IMR-90 (cell line): Measurements from ENCODE around the gene KCNIP3. TPM values are rescaled to one million over a fixed set of nuclear protein-coding genes. Genes with fewer than 3 reads are reported as not detected.

Experiments
- ATAC-seq: fragments of 200-7000 bp; cut with Tn5 transposase; 2 replicates; pipeline ENCODE4 v1.9.1; 2020; ENCODE audit warnings: low read depth, mild to moderate bottlenecking, moderate library complexity
- BruUV-seq: library from RNA; stranded (reverse); fragments of 400-500 nt; replicated peaks from 2 replicates; lab custom pipeline; 2021; lab: Mats Ljungman, UMichigan
- CTCF ChIA-PET: fragments of 300-600 bp; formaldehyde crosslinking; extraction: SDS; loops from one replicate; lab custom pipeline; 2021; ENCODE audit warnings: antibody characterized with exemption; lab: Yijun Ruan, JAX
- POLR2A ChIA-PET: fragments of 300-600 bp; sonication (Branson Sonifier 250); formaldehyde crosslinking; loops from one replicate; lab custom pipeline; 2022; ENCODE audit warnings: antibody characterized with exemption; ENCODE audit not compliant: unreplicated experiment; lab: Charles Lee
- DNase-seq: peaks from one replicate; pipeline ENCODE4 v3.0.0; 2013
- H2AFZ ChIP-seq: replicated peaks from 2 replicates; pipeline ENCODE3; 2013; ENCODE audit warnings: low read length, mild to moderate bottlenecking; ENCODE audit not compliant: poor library complexity
- H2AK5ac ChIP-seq: 2 replicates; pipeline ENCODE4 v1.6.1; 2013; ENCODE audit warnings: low read depth, low read length, inconsistent platforms
- H2AK9ac ChIP-seq: replicated peaks from 2 replicates; pipeline ENCODE3; 2013; ENCODE audit warnings: mild to moderate bottlenecking, low read depth, low read length, moderate library complexity; ENCODE audit not compliant: poor library complexity
- H2BK120ac ChIP-seq: 2 replicates; pipeline ENCODE4 v1.6.1; 2013; ENCODE audit warnings: low read depth, low read length, inconsistent platforms
- H2BK15ac ChIP-seq: 3 replicates; pipeline ENCODE4 v1.6.1; 2013; ENCODE audit warnings: low read depth, low read length, inconsistent platforms
- H2BK20ac ChIP-seq: 2 replicates; pipeline ENCODE4 v1.6.1; 2013; ENCODE audit warnings: low read depth, mild to moderate bottlenecking, inconsistent platforms, low read length, moderate library complexity
- H2BK5ac ChIP-seq: 2 replicates; pipeline ENCODE4 v1.6.1; 2013; ENCODE audit warnings: mild to moderate bottlenecking, low read depth, low read length, inconsistent platforms; ENCODE audit not compliant: poor library complexity, severe bottlenecking
- H3K14ac ChIP-seq: replicated peaks from 2 replicates; pipeline ENCODE4 v1.6.1; 2013; ENCODE audit warnings: low read depth, low read length, inconsistent platforms
- H3K18ac ChIP-seq: 2 replicates; pipeline ENCODE4 v1.6.1; 2013; ENCODE audit warnings: low read depth, low read length, control low read depth
- H3K23ac ChIP-seq: 2 replicates; pipeline ENCODE4 v1.6.1; 2013; ENCODE audit warnings: low read depth, low read length, inconsistent platforms
- H3K27ac ChIP-seq: 2 replicates; pipeline ENCODE4 v1.5.1; 2013; ENCODE audit warnings: mild to moderate bottlenecking, control low read depth, low read length; ENCODE audit not compliant: insufficient read depth
- H3K27me3 ChIP-seq: 2 replicates; pipeline ENCODE4 v1.6.1; 2013; ENCODE audit warnings: low read length; ENCODE audit not compliant: control insufficient read depth, insufficient read depth
- H3K36me3 ChIP-seq: 2 replicates; pipeline ENCODE4 v1.6.1; 2013; ENCODE audit warnings: low read length, mixed read lengths; ENCODE audit not compliant: control insufficient read depth, insufficient read depth
- H3K4ac ChIP-seq: 2 replicates; pipeline ENCODE4 v1.6.1; 2013; ENCODE audit warnings: low read depth, low read length, inconsistent platforms
- H3K4me1 ChIP-seq: 2 replicates; pipeline ENCODE4 v1.6.1; 2013; ENCODE audit warnings: low read length, mixed read lengths; ENCODE audit not compliant: control insufficient read depth, insufficient read depth
- H3K4me2 ChIP-seq: 2 replicates; pipeline ENCODE4 v1.6.1; 2013; ENCODE audit warnings: low read depth, mild to moderate bottlenecking, control low read depth, low read length, moderate library complexity
- H3K4me3 ChIP-seq: 2 replicates; pipeline ENCODE4 v1.5.1; 2013; ENCODE audit warnings: low read depth, mild to moderate bottlenecking, control low read depth, low read length, moderate library complexity; ENCODE audit not compliant: insufficient read depth
- H3K56ac ChIP-seq: 2 replicates; pipeline ENCODE4 v1.6.1; 2013; ENCODE audit warnings: low read length, inconsistent platforms; ENCODE audit not compliant: insufficient read depth; ENCODE audit errors: extremely low read depth
- H3K79me1 ChIP-seq, 2 experiments: 2 replicates each; pipeline ENCODE4 v1.6.1; 2013; ENCODE audit warnings: low read length in 2 of 2, inconsistent platforms in 1 of 2, low read depth in 1 of 2
- H3K9ac ChIP-seq: 2 replicates; pipeline ENCODE4 v1.6.1; 2013; ENCODE audit warnings: low read depth, low read length, control low read depth
- H3K9me1 ChIP-seq: 2 replicates; pipeline ENCODE4 v1.6.1; 2013; ENCODE audit warnings: low read length, inconsistent platforms; ENCODE audit not compliant: insufficient read depth
- H3K9me3 ChIP-seq: 2 replicates; pipeline ENCODE4 v1.6.1; 2013; ENCODE audit warnings: low read length; ENCODE audit not compliant: control insufficient read depth, insufficient read depth
- H4K20me1 ChIP-seq: 2 replicates; pipeline ENCODE4 v1.6.1; 2013; ENCODE audit warnings: low read length, inconsistent platforms; ENCODE audit not compliant: insufficient read depth
- H4K5ac ChIP-seq: 2 replicates; pipeline ENCODE4 v1.6.1; 2013; ENCODE audit warnings: mild to moderate bottlenecking, low read depth, low read length, control low read depth
- H4K8ac ChIP-seq, 2 experiments: 2 replicates each; pipeline ENCODE4 v1.6.1; 2013; ENCODE audit warnings: low read depth in 2 of 2, low read length in 2 of 2, control low read depth in 1 of 2, inconsistent platforms in 1 of 2
- H4K91ac ChIP-seq: 2 replicates; pipeline ENCODE4 v1.6.1; 2013; ENCODE audit warnings: low read depth, low read length, inconsistent platforms; ENCODE audit not compliant: insufficient read depth
- BHLHE40 ChIP-seq: fragments of 150-350 bp; IDR thresholded peaks from 2 replicates; pipeline ENCODE4 v1.6.1; 2016; ENCODE audit warnings: mild to moderate bottlenecking, low read depth, low read length
- CEBPB ChIP-seq: IDR thresholded peaks from 2 replicates; pipeline ENCODE4 v1.6.1; 2012; ENCODE audit warnings: low read depth, low read length, improper control_type of control experiment
- CTCF ChIP-seq: conservative IDR thresholded peaks from 2 replicates; pipeline ENCODE4 v1.5.1; 2012; ENCODE audit warnings: mild to moderate bottlenecking, low read depth, low read length, improper control_type of control experiment
- ELK1 ChIP-seq: fragments of 150-350 bp; IDR thresholded peaks from 2 replicates; pipeline ENCODE4 v1.6.1; 2016; ENCODE audit warnings: low read depth, mild to moderate bottlenecking, low read length, moderate library complexity, borderline replicate concordance
- MAZ ChIP-seq: IDR thresholded peaks from 2 replicates; pipeline ENCODE4 v1.6.1; 2012; ENCODE audit warnings: low read depth, mild to moderate bottlenecking, low read length, improper control_type of control experiment, moderate library complexity, borderline replicate concordance
- RAD21 ChIP-seq: IDR thresholded peaks from 2 replicates; pipeline ENCODE4 v1.6.1; 2012; ENCODE audit warnings: low read length, improper control_type of control experiment
- RFX5 ChIP-seq: IDR thresholded peaks from 2 replicates; pipeline ENCODE4 v1.8.0; 2012; ENCODE audit warnings: low read depth, mild to moderate bottlenecking, low read length, moderate library complexity
- SMC3 ChIP-seq: fragments of 150-350 bp; IDR thresholded peaks from 2 replicates; pipeline ENCODE4 v1.6.1; 2016; ENCODE audit warnings: low read depth, mild to moderate bottlenecking, antibody characterized with exemption, low read length, moderate library complexity
- WGBS, 2 experiments: methylation state at CpG; one replicate each; pipeline versions ENCODE4 v1.1.5 to v1.1.7; 2013; ENCODE audit warnings: missing lambda C conversion rate in 2 of 2; ENCODE audit not compliant: insufficient read length in 1 of 2; ENCODE audit errors: extremely low coverage in 2 of 2; 5-methylcytosine and 5-hydroxymethylcytosine counted together
- dilution Hi-C: fragments of 300-500 bp; cut with HindIII; formaldehyde crosslinking; loops from one replicate; pipeline ENCODE4 v1.14.3; 2018; ENCODE audit warnings: low sequenced_read_pairs; ENCODE audit not compliant: unreplicated experiment
- in situ Hi-C: fragments of 300-500 bp; cut with MboI; formaldehyde crosslinking; loops from 3 replicates; pipeline ENCODE4 v1.14.3; 2019; ENCODE audit warnings: low sequenced_read_pairs, inconsistent platforms, mixed read lengths
- intact Hi-C: fragments of 100-400 bp; cut with micrococcal nuclease; formaldehyde crosslinking; loops from 2 replicates; pipeline ENCODE4 v1.10.0; 2022
- polyA plus RNA-seq, 3 experiments: library from polyadenylated mRNA; depleted of rRNA; stranded (reverse); fragments of >200 nt; gene quantifications; 2 replicates each; pipeline ENCODE4 v1.2.3, GENCODE V29; 2012; ENCODE audit warnings: low replicate concordance in 1 of 3
- total RNA-seq: library from RNA; depleted of rRNA; stranded (reverse); fragments of >200 nt; gene quantifications from 2 replicates; pipeline ENCODE4 v1.2.3, GENCODE V29; 2012

Gene KCNIP3
- total and polyA plus RNA-seq, 2 of the 4 experiments (the other 2 are of a cell fraction): 0.72 to 1.4 TPM

- intact Hi-C loops: no loop called here
- H4K20me1 ChIP-seq: no peaks in the 10 kb centered on the region
- peaks cover 4% of the 10 kb centered on the region; the same call in 1 of the 2 replicates for H3K27me3 ChIP-seq
- H3K4ac ChIP-seq: no peak overlapping the region
- no peak overlapping the region for H3K56ac ChIP-seq
- ATAC-seq: no peak
- no peak overlapping the region for H2BK20ac ChIP-seq
- no peak overlapping the region for H3K4me2 ChIP-seq
- H3K18ac ChIP-seq: no peak overlapping the region
- H2BK15ac ChIP-seq: no peak overlapping the region
- no peak overlapping the region for H4K8ac ChIP-seq
- H3K4me1 ChIP-seq: no peaks in the 10 kb centered on the region
- no peak for DNase-seq
- no CpG with 5 or more reads among the region's 4 CpGs for WGBS, 2 experiments
- ChIA-PET CTCF (no interaction called here), POLR2A (no interaction called here)
- H2BK120ac ChIP-seq: no peak overlapping the region
- H2AK5ac ChIP-seq: no peak overlapping the region
- no peak overlapping the region for H4K91ac ChIP-seq
- BruUV-seq: no TSS peak
- TF ChIP-seq SMC3: no peak
- TF ChIP-seq RAD21: no peak
- TF ChIP-seq BHLHE40: no peak
- TF ChIP-seq ELK1: no peak
- no peak for TF ChIP-seq MAZ
- no peak for TF ChIP-seq CEBPB
- TF ChIP-seq CTCF: no peak
- TF ChIP-seq RFX5: no peak
- no peak overlapping the region for H3K27ac ChIP-seq
- no peaks in the 10 kb centered on the region for H3K9me1 ChIP-seq
- in situ Hi-C loops: no loop called here
- no peak overlapping the region for H3K4me3 ChIP-seq
- H2AK9ac ChIP-seq: no peak overlapping the region
- no peaks in the 10 kb centered on the region for H3K79me1 ChIP-seq
- H3K36me3 ChIP-seq: no peaks in the 10 kb centered on the region
- dilution Hi-C loops: no loop called here
- no peak overlapping the region for H3K23ac ChIP-seq
- no peak overlapping the region for H3K9ac ChIP-seq
- no peak overlapping the region for H2AFZ ChIP-seq
- H3K14ac ChIP-seq: no peak overlapping the region
- no peak overlapping the region for H4K5ac ChIP-seq
- no peaks in the 10 kb centered on the region for H3K9me3 ChIP-seq
- H2BK5ac ChIP-seq: no peak overlapping the region
Measured at GRCh38 chr2:95390272-95390880, 93.2 kb downstream of the KCNIP3 start.
